NCI-H128 (cell line): ENCODE results near the gene AVP.
"Not testable (repeated sequence)": the region's sequence is repeated elsewhere in the genome, so short reads cannot be mapped to it uniquely, and the experiment has no call there.

Experiments used
- DNase-seq: peaks from one replicate; lab custom pipeline; 2025; ENCODE audit not compliant: unreplicated experiment; lab: John Stamatoyannopoulos, UW

The AVP gene

GRCh38 chr20:3082955-3083952 is 1.3 kb downstream of the AVP start:
- no peak for DNase-seq

- DNase-seq = no peak
Measured at GRCh38 chr20:3082306-3082951, 2.1 kb downstream of the AVP start.

GRCh38 chr20:3081641-3082040 is 2.9 kb downstream of the AVP start:
- DNase-seq = no peak

- DNase-seq = no peak
Measured at GRCh38 chr20:3080939-3081388, 3.6 kb downstream of the AVP start.

GRCh38 chr20:3077618-3078134 is 6.8 kb downstream of the AVP start:
- no peak for DNase-seq

GRCh38 chr20:3075315-3075714 is 9.2 kb downstream of the AVP start:
- DNase-seq = not testable (repeated sequence)

GRCh38 chr20:3074812-3075211 is 9.7 kb downstream of the AVP start:
- no peak for DNase-seq

GRCh38 chr20:3073251-3073643 is 11.3 kb downstream of the AVP start:
- not testable (repeated sequence) for DNase-seq

GRCh38 chr20:3072530-3073250 is 11.8 kb downstream of the AVP start:
- DNase-seq = no peak

GRCh38 chr20:3071610-3072529 is 12.7 kb downstream of the AVP start, which contains the start of gene OXT:
Gene OXT, plus strand, starts transcription at chr20:3071620. Its CDS starts 36 bp downstream, at chr20:3071656.
- no peak for DNase-seq

GRCh38 chr20:3071266-3071609 is 13.3 kb downstream of the AVP start:
- DNase-seq = no peak

GRCh38 chr20:3070725-3071124 is 13.8 kb downstream of the AVP start:
- DNase-seq = no peak

GRCh38 chr20:3068986-3069900 is 15.3 kb downstream of the AVP start:
- no peak for DNase-seq

GRCh38 chr20:3068075-3068474 is 16.4 kb downstream of the AVP start:
- DNase-seq = no peak

GRCh38 chr20:3067139-3068014 is 17.1 kb downstream of the AVP start:
- DNase-seq = no peak

GRCh38 chr20:3064119-3064518 is 20.4 kb downstream of the AVP start:
- not testable (repeated sequence) for DNase-seq

- no peak for DNase-seq
Measured at GRCh38 chr20:3059489-3059888, 25.0 kb downstream of the AVP start.

GRCh38 chr20:3051385-3052019 is 33.0 kb downstream of the AVP start:
- DNase-seq = no peak
